ENCODE results near the gene MRPL42. TPM values are rescaled to one million over a fixed set of nuclear protein-coding genes. Genes with fewer than 3 reads are reported as not detected.
A peak's percentile ranks its signal among the peaks of the same experiment; 100 is the strongest.

Gene MRPL42
- total RNA-seq, 1 experiment from 2014 or later = 119 TPM

DNA sequence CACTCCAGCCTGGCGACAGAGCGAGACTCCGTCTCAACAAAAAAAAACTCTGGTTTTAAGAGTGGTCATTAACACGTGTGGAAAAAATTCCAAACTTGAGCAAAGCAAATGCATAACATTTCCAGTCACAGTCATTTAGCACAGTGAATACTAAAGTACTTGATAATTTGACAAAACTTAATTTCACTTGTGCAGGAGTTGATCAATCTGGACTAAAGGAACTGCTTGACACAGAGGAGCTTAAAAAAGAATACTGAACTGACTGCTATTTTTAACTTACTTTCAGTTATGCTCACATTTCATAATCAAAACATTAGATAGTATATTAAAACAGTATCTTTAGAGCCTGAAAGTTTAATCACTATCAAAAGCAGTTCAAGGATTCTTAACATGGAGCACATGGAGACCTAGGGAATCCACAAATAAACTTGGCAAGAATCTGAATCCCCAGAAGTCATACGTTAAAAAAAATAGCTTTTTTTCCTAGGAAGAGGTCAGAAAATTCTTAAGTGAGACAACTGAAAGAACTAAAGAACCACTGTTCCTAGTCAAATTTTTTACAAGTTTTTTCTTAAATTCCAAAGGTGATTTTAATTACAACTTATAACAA lies 33.0 kb upstream of the MRPL42 start:
- TF ChIP-seq EZH2 (IDR thresholded peaks at IDR 0.05; ENCODE audit: low read length, unreplicated experiment) (no peak), EZH2phosphoT487 (IDR thresholded peaks at IDR 0.05; ENCODE audit: borderline replicate concordance, low read length) (no peak)
- Histone ChIP-seq H3K4me1 (ENCODE audit: insufficient read depth, low read length) (peaks cover 21% of the 10 kb centered on the region), H3K9me2 (replicated peaks; ENCODE audit: low read length) (no peaks in the 10 kb centered on the region), H3K4me3 (ENCODE audit: low read length) (no peak overlapping the region), H3K4me2 (ENCODE audit: low read length) (no peak overlapping the region), H3K36me3 (ENCODE audit: low read depth, low read length) (peaks cover 3% of the 10 kb centered on the region; the same call in 1 of the 2 replicates), H4K20me1 (ENCODE audit: low read length) (peaks cover 78% of the 10 kb centered on the region), H3K9me3 (ENCODE audit: low read length) (no peaks in the 10 kb centered on the region), H3F3A (ENCODE audit: low read length, unreplicated experiment) (no peaks in the 10 kb centered on the region), H3K27me3 (ENCODE audit: low read length) (no peaks in the 10 kb centered on the region), H3K79me2 (ENCODE audit: low read length) (peaks cover 99% of the 10 kb centered on the region), H3K27ac (ENCODE audit: low read length) (no peak overlapping the region), H3K9ac (ENCODE audit: low read length) (no peak overlapping the region), H2AFZ (ENCODE audit: low read length) (no peak overlapping the region)
- no TSS peak for BruUV-seq (replicated peaks)
- intact Hi-C loops (cut with micrococcal nuclease) = no loop called here
- ATAC-seq (no peak), DNase-seq (no peak)
- POLR2A ChIA-PET (ENCODE audit: unreplicated experiment) = no interaction called here
- CTCF ChIA-PET = no interaction called here

DNA sequence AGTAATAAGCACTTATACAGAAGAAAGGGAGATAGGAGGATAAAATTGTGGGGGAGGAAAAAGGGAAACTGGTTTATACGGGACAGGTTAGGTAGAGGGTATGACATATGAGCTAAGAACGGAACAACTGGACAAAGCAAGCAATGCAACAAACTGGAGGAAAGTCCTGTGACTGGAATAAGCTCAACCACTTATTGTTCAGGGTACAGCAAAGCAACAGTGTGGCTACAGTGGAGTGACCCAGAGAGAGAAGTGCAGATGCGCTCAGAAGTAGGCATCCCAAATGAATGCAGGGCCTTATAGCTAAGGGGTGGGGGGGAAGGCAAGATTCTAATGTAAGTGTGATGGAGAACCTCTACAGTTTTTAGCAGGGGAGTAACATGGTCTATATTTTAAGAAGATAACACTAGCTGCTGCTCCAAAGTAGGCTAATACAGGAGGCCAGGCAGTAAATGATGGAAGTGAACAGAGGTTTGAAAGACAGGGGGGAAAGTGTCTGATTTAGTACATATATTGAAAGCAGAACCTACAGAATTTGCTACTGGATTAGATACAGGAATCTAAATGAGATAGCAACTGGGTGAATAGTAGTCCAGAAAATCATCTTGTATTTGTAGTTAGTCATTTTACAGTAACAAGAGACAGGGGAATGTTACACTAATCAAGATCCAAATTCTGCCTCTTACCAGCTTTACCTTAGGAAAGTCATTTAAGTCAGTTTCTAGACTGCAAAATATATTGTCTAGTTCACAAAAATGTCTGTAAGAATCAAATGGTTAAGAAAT lies 28.9 kb upstream of the MRPL42 start:
- POLR2A ChIA-PET (ENCODE audit: unreplicated experiment) = no interaction called here
- no peak overlapping the region for H2AFZ ChIP-seq (ENCODE audit: low read length)
- intact Hi-C loops (cut with micrococcal nuclease) = no loop called here
- H3K4me3 ChIP-seq (ENCODE audit: low read length) = no peak overlapping the region
- H4K20me1 ChIP-seq (ENCODE audit: low read length) = peaks cover 66% of the 10 kb centered on the region
- H3K9me2 ChIP-seq (replicated peaks; ENCODE audit: low read length) = no peaks in the 10 kb centered on the region
- H3K9me3 ChIP-seq (ENCODE audit: low read length) = no peaks in the 10 kb centered on the region
- H3K79me2 ChIP-seq (ENCODE audit: low read length) = peaks cover 83% of the 10 kb centered on the region
- peaks cover 2% of the 10 kb centered on the region; the same call in 1 of the 2 replicates for H3K36me3 ChIP-seq (ENCODE audit: low read depth, low read length)
- H3K27ac ChIP-seq (ENCODE audit: low read length) = no peak overlapping the region
- CTCF ChIA-PET = interaction anchor here (0.6 kb wide), 1 partner anchor 27 kb away, joined by 3 read pairs; no protein-coding TSS in a partner anchor
- no peak for TF ChIP-seq EZH2 (IDR thresholded peaks at IDR 0.05; ENCODE audit: low read length, unreplicated experiment)
- H3K4me1 ChIP-seq (ENCODE audit: insufficient read depth, low read length) = peaks cover 39% of the 10 kb centered on the region
- ATAC-seq = no peak
- DNase-seq = no peak
- no TSS peak for BruUV-seq (replicated peaks)
- H3K27me3 ChIP-seq (ENCODE audit: low read length) = no peaks in the 10 kb centered on the region
- H3K4me2 ChIP-seq (ENCODE audit: low read length) = peak overlapping the region; percentile 91
- no peak overlapping the region for H3K9ac ChIP-seq (ENCODE audit: low read length)
- no peaks in the 10 kb centered on the region for H3F3A ChIP-seq (ENCODE audit: low read length, unreplicated experiment)

DNA sequence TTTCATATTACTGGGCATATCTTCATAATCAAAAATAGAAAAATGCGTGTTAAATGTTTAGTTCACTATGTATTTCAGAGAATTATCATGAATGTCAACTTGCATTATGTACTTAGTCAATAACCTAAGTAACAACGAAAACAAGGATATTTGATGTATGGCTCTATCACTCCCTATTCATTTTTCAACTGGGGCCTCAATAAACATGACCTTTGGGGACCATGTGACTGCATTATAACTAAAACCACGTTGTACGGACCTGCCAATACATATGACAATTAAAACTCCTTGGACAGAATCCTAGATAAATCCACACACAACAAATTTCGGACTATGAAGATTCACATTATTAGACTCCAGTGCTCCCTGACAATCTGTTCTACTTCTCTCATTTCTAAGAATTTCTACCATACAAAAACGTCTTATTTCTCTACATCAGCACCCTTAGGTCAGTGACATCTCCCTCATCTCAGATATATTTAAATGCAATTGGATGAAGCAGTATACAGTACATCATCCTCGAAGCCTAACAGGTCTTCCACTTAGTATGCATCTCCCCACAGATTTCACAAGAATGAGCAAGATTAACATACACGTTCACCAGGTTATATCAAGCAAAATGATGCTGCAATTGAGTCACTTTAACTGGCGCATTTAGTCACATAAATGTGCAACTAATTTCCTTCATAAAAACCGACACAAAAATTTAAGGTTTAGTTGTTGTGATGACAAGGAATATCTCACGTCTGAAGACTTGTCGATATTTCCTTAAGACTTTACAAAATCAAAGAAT lies 27.1 kb upstream of the MRPL42 start:
- H2AFZ ChIP-seq (ENCODE audit: low read length) = no peak overlapping the region
- no peaks in the 10 kb centered on the region for H3K9me2 ChIP-seq (replicated peaks; ENCODE audit: low read length)
- peak; percentile 32 for DNase-seq
- H3K9ac ChIP-seq (ENCODE audit: low read length) = peak overlapping the region; percentile 95
- TSS peak; percentile 52 for BruUV-seq (replicated peaks)
- CTCF ChIA-PET = no interaction called here
- intact Hi-C loops (cut with micrococcal nuclease) = loop anchor here (10.0 kb wide), 1 partner anchor 665 kb away; no protein-coding TSS in a partner anchor
- no peak overlapping the region for H3K27ac ChIP-seq (ENCODE audit: low read length)
- TF ChIP-seq EZH2 (IDR thresholded peaks at IDR 0.05; ENCODE audit: low read length, unreplicated experiment) = no peak
- TF ChIP-seq EZH2phosphoT487 (IDR thresholded peaks at IDR 0.05; ENCODE audit: borderline replicate concordance, low read length) = no peak
- TF ChIP-seq, protein P1, sequence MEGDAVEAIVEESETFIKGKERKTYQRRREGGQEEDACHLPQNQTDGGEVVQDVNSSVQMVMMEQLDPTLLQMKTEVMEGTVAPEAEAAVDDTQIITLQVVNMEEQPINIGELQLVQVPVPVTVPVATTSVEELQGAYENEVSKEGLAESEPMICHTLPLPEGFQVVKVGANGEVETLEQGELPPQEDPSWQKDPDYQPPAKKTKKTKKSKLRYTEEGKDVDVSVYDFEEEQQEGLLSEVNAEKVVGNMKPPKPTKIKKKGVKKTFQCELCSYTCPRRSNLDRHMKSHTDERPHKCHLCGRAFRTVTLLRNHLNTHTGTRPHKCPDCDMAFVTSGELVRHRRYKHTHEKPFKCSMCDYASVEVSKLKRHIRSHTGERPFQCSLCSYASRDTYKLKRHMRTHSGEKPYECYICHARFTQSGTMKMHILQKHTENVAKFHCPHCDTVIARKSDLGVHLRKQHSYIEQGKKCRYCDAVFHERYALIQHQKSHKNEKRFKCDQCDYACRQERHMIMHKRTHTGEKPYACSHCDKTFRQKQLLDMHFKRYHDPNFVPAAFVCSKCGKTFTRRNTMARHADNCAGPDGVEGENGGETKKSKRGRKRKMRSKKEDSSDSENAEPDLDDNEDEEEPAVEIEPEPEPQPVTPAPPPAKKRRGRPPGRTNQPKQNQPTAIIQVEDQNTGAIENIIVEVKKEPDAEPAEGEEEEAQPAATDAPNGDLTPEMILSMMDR (conservative IDR thresholded peaks at IDR 0.05; ENCODE audit: low read depth, low read length) = no peak
- no peaks in the 10 kb centered on the region for H3K36me3 ChIP-seq (ENCODE audit: low read depth, low read length)
- peaks cover 58% of the 10 kb centered on the region for H4K20me1 ChIP-seq (ENCODE audit: low read length)
- peak overlapping the region; percentile 91 for H3K4me2 ChIP-seq (ENCODE audit: low read length)
- POLR2A ChIA-PET (ENCODE audit: unreplicated experiment) = no interaction called here
- peak overlapping the region; percentile 86 for H3K4me3 ChIP-seq (ENCODE audit: low read length)
- H3K27me3 ChIP-seq (ENCODE audit: low read length) = no peaks in the 10 kb centered on the region
- ATAC-seq = no peak
- peaks cover 65% of the 10 kb centered on the region for H3K79me2 ChIP-seq (ENCODE audit: low read length)
- H3K4me1 ChIP-seq (ENCODE audit: insufficient read depth, low read length) = peaks cover 39% of the 10 kb centered on the region
- H3K9me3 ChIP-seq (ENCODE audit: low read length) = no peaks in the 10 kb centered on the region
- H3F3A ChIP-seq (ENCODE audit: low read length, unreplicated experiment) = no peaks in the 10 kb centered on the region

All from PC-3 (cell line).